Lower lobe of right lung (tissue), 2 donors: ENCODE results near the gene CMTR1. TPM values are rescaled to one million over a fixed set of nuclear protein-coding genes. Genes with fewer than 3 reads are reported as not detected.

Source experiments
- ATAC-seq, 2 donors: fragments of 200-7000 bp; cut with Tn5 transposase; one replicate each; pipeline ENCODE4 v1.9.1; 2020 to 2022; ENCODE audit warnings: mild to moderate bottlenecking in 2 of 2, moderate library complexity in 2 of 2
- DNase-seq: peaks from one replicate; pipeline ENCODE4 v3.0.0-alpha.2; 2020
- H3K27ac ChIP-seq: fragments of 200-600 bp; one replicate; pipeline ENCODE4 v1.8.0; 2022
- H3K27me3 ChIP-seq: fragments of 200-600 bp; one replicate; pipeline ENCODE4 v1.8.0; 2022; ENCODE audit warnings: low read depth
- H3K36me3 ChIP-seq: fragments of 200-600 bp; one replicate; pipeline ENCODE4 v1.8.0; 2022; ENCODE audit warnings: mild to moderate bottlenecking
- H3K4me1 ChIP-seq: fragments of 200-600 bp; one replicate; pipeline ENCODE4 v1.8.0; 2022
- H3K4me3 ChIP-seq: fragments of 200-600 bp; one replicate; pipeline ENCODE4 v1.8.0; 2022; ENCODE audit warnings: mild to moderate bottlenecking
- H3K9me3 ChIP-seq: fragments of 200-600 bp; one replicate; pipeline ENCODE4 v1.8.0; 2022
- intact Hi-C: fragments of 100-400 bp; cut with DNase I; formaldehyde crosslinking; loops from one replicate; pipeline ENCODE4 v1.11.0; 2022
- total RNA-seq: library from RNA; stranded (reverse); fragmentation: NEBNext Ultra II Directional; extraction: Animal tissue kit (Norgen Biotek cat#: 25700); gene quantifications from one replicate; pipeline ENCODE4 v1.2.1, GENCODE V29; 2021
- TF ChIP-seq, protein P1 (sequence below): fragments of 200-600 bp; IDR thresholded peaks from one replicate; pipeline ENCODE4 v1.8.0; 2022; ENCODE audit warnings: antibody characterized with exemption, mild to moderate bottlenecking
- donor health status: DM: no; HTN: yes; CAD: no; lungs with severe emphysema.

CMTR1 gene
- total RNA-seq, 1 donor from 2014 or later = 42.9 TPM

DNA sequence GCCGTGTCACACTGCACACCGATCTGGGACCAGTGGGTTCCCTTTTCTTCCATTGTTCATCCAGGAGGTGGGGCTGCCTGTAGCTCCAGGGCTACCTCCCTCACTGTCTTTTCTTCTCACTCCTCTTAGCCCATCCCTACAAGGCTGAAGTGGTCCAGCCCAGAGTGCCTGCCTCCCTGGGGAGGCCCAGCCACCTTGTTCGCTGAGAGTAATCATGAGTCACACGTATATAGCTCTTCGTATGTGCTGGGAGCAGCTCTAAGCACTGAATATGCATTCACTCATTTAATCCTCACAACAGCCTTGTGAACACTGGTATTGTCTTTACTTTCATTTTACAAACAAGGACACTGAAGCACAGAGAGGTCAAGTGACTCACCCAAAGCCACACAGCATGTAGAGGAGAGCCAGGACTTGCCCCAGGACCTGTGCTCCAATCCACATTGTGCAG lies 81.3 kb downstream of the CMTR1 start:
- Histone ChIP-seq H3K36me3 (no peaks in the 10 kb centered on the region), H3K27ac (peak overlapping the region; percentile 31), H3K4me3 (no peak overlapping the region), H3K27me3 (peaks cover 25% of the 10 kb centered on the region), H3K9me3 (no peaks in the 10 kb centered on the region), H3K4me1 (peaks cover 8% of the 10 kb centered on the region)
- TF ChIP-seq, protein P1, sequence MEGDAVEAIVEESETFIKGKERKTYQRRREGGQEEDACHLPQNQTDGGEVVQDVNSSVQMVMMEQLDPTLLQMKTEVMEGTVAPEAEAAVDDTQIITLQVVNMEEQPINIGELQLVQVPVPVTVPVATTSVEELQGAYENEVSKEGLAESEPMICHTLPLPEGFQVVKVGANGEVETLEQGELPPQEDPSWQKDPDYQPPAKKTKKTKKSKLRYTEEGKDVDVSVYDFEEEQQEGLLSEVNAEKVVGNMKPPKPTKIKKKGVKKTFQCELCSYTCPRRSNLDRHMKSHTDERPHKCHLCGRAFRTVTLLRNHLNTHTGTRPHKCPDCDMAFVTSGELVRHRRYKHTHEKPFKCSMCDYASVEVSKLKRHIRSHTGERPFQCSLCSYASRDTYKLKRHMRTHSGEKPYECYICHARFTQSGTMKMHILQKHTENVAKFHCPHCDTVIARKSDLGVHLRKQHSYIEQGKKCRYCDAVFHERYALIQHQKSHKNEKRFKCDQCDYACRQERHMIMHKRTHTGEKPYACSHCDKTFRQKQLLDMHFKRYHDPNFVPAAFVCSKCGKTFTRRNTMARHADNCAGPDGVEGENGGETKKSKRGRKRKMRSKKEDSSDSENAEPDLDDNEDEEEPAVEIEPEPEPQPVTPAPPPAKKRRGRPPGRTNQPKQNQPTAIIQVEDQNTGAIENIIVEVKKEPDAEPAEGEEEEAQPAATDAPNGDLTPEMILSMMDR = no peak
- intact Hi-C loops = no loop called here
- DNase-seq = no peak
- no peak for ATAC-seq

DNA sequence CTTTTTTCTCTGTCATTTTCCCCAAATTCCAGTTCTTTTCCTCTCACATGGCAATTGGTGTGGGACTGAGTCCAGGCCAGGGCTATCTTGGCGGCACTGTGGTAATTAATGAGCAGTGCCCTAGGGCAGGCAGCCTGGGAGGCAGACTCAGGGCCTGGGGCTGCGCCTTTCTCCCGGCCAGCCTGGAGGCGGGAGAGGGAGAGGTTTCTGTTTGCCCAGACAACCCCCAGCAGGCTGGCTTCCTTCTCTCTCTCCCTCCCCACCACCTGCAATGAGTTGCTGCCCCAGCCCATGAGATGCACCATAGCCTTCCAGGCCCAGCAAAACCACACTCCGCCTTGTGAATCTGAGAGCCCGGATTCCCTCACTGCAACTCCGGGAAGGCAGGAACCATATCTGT lies 81.8 kb downstream of the CMTR1 start:
- H3K27ac ChIP-seq = peak overlapping the region; percentile 31
- no peak for DNase-seq

DNA sequence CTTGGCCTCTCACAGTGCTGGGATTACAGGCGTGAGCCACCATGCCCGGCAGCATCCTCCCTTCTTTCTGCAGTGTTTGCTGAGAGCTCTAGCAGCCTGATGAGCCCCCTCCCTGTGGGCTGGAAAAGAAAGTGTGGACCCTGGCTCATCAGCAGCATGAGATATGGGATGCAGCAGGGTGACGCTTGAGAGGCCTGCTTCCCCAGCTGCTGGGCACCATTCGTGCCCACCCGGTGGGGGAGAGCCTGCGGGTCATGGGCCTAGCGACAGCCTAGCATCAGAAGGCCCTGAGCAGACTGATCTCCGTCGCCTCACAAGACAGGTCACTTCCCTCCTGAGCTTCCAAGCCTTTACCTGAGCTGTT lies 82.7 kb downstream of the CMTR1 start:
- Histone ChIP-seq H3K4me1 (peaks cover 8% of the 10 kb centered on the region), H3K4me3 (no peak overlapping the region), H3K36me3 (no peaks in the 10 kb centered on the region), H3K27me3 (peaks cover 28% of the 10 kb centered on the region), H3K9me3 (no peaks in the 10 kb centered on the region), H3K27ac (peak overlapping the region; percentile 56)
- ATAC-seq (no peak), DNase-seq (no peak)
- intact Hi-C loops = no loop called here
- TF ChIP-seq, protein P1 = no peak

More for the DNA sequence above, 81.8 kb downstream of the CMTR1 start:
- H3K36me3 ChIP-seq = no peaks in the 10 kb centered on the region
- peaks cover 8% of the 10 kb centered on the region for H3K4me1 ChIP-seq
- H3K27me3 ChIP-seq = peaks cover 25% of the 10 kb centered on the region
- intact Hi-C loops = no loop called here
- H3K9me3 ChIP-seq = no peaks in the 10 kb centered on the region
- no peak overlapping the region for H3K4me3 ChIP-seq
- TF ChIP-seq, protein P1 = no peak
- ATAC-seq = no peak

DNA sequence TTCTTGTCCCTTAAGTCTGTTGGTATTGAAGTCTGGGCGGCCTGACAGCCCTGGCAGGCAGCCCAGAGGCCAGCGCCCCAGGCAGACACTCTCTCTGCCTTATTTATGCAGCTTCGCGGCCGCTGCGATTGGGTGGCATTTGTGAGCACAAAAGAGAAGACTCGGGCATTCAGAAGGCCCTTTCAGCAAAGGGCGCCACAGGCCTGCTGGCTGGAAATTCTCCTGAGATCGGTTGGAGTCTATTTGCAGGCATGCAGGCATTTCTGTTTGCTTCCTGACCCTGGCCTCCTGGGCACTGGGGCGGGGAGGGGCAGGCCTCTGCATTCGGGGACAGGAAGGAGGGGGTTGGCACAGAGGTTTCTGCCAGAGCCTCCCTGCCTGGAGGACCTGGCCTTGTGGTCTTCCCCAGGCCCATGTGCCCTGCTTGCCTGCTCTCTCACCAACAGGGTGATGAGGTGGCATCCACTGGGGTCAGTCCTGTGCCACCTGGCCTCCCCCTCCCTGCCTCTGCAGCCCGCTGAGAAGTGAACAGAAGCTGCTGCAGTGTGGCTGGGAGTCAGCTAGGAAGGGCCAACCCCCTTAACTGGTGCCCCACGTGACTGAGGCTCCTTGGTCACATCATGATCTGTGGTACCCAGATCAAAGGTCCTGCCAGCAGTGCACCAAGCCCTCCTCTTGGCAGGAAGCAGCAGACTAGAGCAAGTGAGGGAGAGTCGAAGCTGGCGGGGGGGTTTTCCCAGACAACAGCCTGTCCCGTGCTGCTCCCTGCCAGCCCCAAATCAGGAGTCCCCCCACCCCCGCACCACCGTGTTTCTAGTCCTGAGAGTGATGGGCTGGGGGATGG lies 83.3 kb downstream of the CMTR1 start:
- peak overlapping the region; percentile 56 for H3K27ac ChIP-seq
- intact Hi-C loops = no loop called here
- DNase-seq (peak; percentile 68), ATAC-seq (peak; percentile 75 to 77)
- no peaks in the 10 kb centered on the region for H3K36me3 ChIP-seq
- peaks cover 32% of the 10 kb centered on the region for H3K27me3 ChIP-seq
- H3K4me1 ChIP-seq = peaks cover 8% of the 10 kb centered on the region
- H3K9me3 ChIP-seq = no peaks in the 10 kb centered on the region
- no peak overlapping the region for H3K4me3 ChIP-seq
- TF ChIP-seq, protein P1 = no peak

DNA sequence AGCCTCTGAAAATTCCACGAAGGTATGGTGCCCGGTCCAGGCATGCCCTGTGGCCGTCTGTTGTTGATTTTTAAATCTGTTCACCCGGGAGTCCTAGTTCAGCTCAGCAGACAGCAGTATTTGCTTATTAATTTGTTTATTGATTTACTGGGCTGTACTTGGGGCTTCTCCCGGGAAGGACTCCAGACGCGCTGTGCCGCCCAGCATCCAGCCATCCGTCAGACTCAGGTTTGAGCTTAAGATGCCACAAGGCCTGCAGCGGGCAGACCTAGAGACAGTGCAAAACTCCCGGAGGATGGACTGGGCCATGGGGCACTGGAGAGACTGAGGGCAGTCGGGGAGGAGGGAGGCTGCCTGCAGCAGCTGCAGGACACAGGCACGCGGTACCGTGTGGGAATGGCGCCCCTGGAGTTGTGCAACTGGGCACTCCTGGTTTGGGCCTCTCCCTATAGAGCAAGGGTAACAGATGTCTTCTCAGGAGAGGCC lies 83.9 kb downstream of the CMTR1 start:
- Histone ChIP-seq H3K27me3 (peaks cover 30% of the 10 kb centered on the region), H3K9me3 (no peaks in the 10 kb centered on the region), H3K4me1 (peaks cover 8% of the 10 kb centered on the region), H3K36me3 (no peaks in the 10 kb centered on the region), H3K4me3 (no peak overlapping the region), H3K27ac (peak overlapping the region; percentile 31)
- TF ChIP-seq, protein P1 = no peak
- DNase-seq (no peak), ATAC-seq (peak in 1 of 2 donors; percentile 15)
- intact Hi-C loops = no loop called here
